Stimulated activated memory B cell treated with anti-CD40 and anti-IgM and Interleukin-4, amounts not matched to agents 10 μg/mL and 1 μg/mL and 100 μg/mL, for 72 hours (primary cell): ENCODE results near the gene MTHFD2.
A peak's percentile ranks its signal among the peaks of the same experiment; 100 is the strongest.

Experiments
- ATAC-seq: fragments of 150-1000 bp; cut with Tn5 transposase; 2 replicates; pipeline ENCODE4 v1.10.0; 2021
- H3K27ac Mint-ChIP-seq: one replicate; pipeline ENCODE4 v1.8.0; 2022; ENCODE audit warnings: mild to moderate bottlenecking, mixed read lengths
- H3K27me3 Mint-ChIP-seq: one replicate; pipeline ENCODE4 v1.8.0; 2022; ENCODE audit warnings: mixed read lengths
- H3K36me3 Mint-ChIP-seq: one replicate; pipeline ENCODE4 v1.8.0; 2022; ENCODE audit warnings: mixed read lengths
- H3K4me1 Mint-ChIP-seq: one replicate; pipeline ENCODE4 v1.8.0; 2022; ENCODE audit warnings: mixed read lengths
- H3K4me3 Mint-ChIP-seq: one replicate; pipeline ENCODE4 v1.8.0; 2022; ENCODE audit warnings: mild to moderate bottlenecking, moderate library complexity, mixed read lengths
- H3K9me3 Mint-ChIP-seq: one replicate; pipeline ENCODE4 v1.8.0; 2022; ENCODE audit warnings: mixed read lengths

The MTHFD2 gene

DNA sequence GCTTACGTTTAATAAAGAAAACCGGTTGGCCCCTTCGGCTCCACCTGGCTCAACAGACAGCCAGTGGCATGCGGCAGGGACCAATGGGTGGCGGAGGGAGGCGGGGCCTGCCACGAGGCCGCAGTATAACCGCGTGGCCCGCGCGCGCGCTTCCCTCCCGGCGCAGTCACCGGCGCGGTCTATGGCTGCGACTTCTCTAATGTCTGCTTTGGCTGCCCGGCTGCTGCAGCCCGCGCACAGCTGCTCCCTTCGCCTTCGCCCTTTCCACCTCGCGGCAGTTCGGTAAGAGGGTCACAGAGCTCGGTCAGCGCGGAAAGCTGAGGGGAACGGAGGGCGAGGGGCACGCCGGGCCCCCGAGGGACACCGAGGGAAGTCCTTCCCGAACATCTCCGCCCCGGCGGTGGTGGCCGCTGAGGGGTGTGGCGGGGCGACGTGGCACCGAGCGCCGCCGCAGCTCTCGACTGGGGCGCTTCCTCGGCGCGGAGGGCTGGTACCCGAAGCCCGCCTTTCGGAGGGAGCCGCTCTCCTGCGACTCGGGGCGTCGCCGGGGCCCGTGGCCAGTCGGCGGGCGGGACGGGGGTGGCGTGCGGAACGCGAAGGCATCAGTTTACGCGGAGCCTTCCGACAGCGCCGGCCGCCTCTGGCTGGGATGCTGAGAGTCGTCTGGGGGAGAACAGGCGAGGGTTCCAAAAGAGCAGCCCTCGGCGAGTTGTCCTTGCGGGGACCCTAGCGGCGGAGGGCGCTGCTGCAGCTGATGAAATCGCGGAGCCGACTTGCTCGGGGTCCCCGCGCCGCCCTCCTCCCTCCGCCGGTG lies at the start of gene MTHFD2:
Gene MTHFD2, plus strand, starts transcription at position 155 of the 814 bp plus-strand sequence. Its CDS starts 27 bp downstream, at position 182.
- Mint-ChIP-seq H3K27me3 (no peaks in the 10 kb centered on the region), H3K4me1 (peaks cover 40% of the 10 kb centered on the region), H3K27ac (peak within 1 kb of the TSS; percentile 98), H3K36me3 (peaks cover 13% of the 10 kb centered on the region), H3K4me3 (peak within 1 kb of the TSS; percentile 92), H3K9me3 (no peaks in the 10 kb centered on the region)
- peak; percentile 97 for ATAC-seq

DNA sequence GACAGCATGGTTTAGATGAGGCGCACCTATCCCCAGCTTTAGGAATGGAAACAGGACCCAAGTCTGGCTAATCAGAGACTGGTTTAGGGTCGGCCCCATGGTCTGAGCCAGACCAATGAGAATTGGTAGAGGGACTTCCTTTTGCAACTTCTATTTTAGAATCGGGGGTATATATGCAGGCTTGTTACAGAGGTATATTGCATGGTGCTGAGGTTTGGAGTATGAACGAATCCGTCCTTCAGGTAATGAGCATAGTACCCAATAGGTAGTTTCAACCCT lies 49.2 kb upstream of the MTHFD2 start:
- H3K36me3 Mint-ChIP-seq: peaks cover 9% of the 10 kb centered on the region
- ATAC-seq: no peak
- no peaks in the 10 kb centered on the region for H3K27me3 Mint-ChIP-seq
- peaks cover 19% of the 10 kb centered on the region for H3K4me1 Mint-ChIP-seq
- H3K27ac Mint-ChIP-seq: no peak overlapping the region
- no peak overlapping the region for H3K4me3 Mint-ChIP-seq
- no peaks in the 10 kb centered on the region for H3K9me3 Mint-ChIP-seq

DNA sequence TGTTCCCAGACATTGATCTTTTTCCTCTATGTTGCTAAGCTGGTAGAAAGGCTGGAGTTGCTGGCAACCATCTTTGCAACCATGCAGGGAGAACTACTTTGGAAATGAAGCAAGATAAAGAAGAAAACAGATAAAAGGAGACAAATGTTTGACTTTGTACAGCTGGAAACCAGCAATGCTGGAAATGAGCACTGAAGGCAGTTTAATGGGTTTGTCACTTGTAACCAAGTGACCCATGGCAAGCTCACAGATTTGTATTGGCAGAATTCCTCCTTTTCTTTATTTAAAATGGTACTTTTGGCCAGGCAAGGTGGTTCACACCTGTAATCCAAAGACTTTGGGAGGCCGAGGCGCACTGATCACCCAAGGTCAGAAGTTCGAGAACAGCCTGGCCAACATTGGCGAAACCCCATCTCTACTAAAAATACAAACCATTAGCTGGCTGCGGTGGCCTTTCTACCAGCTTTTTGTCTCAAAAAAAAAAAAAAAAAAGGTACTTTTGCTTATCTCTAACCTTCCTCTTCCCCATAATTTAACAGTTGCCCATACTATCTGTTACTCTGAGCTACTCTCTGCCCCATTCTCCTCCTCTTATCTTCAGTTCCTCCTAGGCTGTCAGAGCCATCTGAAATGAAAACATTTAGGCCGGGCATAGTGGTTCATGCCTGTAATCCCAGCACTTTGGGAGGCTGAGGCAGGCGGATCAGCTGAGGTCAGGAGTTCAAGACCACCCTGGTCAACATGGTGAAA lies 48.7 kb upstream of the MTHFD2 start:
- no peak for ATAC-seq
- Mint-ChIP-seq H3K27me3 (no peaks in the 10 kb centered on the region), H3K27ac (no peak overlapping the region), H3K4me3 (no peak overlapping the region), H3K4me1 (peaks cover 19% of the 10 kb centered on the region), H3K36me3 (peaks cover 9% of the 10 kb centered on the region), H3K9me3 (no peaks in the 10 kb centered on the region)

DNA sequence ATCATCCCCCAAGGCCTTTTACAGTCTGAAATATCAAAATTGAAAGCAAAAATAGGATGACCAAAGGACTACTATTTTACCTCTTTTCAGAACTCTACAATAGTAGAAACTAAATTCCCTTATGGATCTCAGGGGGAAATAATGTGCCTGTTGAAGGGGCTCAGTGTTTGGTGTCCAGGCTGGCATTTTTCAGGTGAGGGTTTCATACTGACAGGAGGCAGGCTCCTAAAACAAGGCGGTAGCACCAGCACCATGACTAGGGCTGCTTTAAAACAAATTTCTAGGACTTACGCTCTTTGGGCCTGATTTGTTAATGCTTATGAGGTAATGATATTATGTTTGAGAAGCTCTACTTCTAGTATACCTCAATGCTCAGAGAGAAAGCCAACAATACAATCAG lies 45.5 kb upstream of the MTHFD2 start:
- Mint-ChIP-seq H3K9me3 (no peaks in the 10 kb centered on the region), H3K36me3 (peaks cover 28% of the 10 kb centered on the region), H3K4me3 (no peak overlapping the region), H3K27me3 (no peaks in the 10 kb centered on the region), H3K27ac (peak overlapping the region; percentile 53), H3K4me1 (peaks cover 19% of the 10 kb centered on the region)
- ATAC-seq: no peak

DNA sequence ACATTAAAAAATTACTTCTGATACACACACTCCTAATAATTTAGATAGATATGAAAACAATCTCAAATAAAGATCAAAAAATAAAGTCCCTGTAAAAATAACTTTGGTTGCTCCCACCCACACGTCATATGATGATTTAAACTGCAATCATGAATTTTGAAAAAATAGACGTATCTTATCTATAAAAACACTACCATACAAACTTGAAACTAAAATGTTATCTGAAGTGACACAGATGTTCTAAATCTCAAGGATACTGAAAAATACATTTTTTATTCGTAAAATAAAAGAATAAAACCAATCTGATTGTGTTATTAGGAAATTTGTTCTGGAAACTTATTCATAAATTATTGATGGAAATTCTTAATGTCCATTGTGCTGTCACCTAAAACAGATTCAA lies 42.6 kb upstream of the MTHFD2 start:
- H3K9me3 Mint-ChIP-seq: no peaks in the 10 kb centered on the region
- H3K4me1 Mint-ChIP-seq: peaks cover 10% of the 10 kb centered on the region
- no peak overlapping the region for H3K27ac Mint-ChIP-seq
- no peak for ATAC-seq
- no peaks in the 10 kb centered on the region for H3K27me3 Mint-ChIP-seq
- no peak overlapping the region for H3K4me3 Mint-ChIP-seq
- peaks cover 40% of the 10 kb centered on the region for H3K36me3 Mint-ChIP-seq

DNA sequence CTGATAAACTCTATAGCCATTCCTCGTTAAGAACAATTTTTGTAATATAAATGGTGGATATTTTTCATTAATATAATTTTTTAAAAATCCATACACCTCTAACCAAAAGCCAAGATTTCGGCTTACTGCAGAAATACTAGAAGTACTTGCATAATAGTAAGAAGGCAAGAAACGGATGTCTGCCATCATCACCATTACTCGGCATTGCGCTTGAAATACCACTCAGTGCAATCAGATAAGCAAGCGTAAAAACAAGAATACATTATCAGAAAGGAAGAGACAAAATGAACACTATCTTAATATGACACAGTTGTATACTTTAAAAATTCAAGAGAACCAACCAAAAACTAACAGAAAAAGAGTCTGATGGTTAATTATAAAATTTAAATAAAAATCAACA lies 35.5 kb upstream of the MTHFD2 start:
- no peak for ATAC-seq
- H3K9me3 Mint-ChIP-seq: peaks cover 3% of the 10 kb centered on the region
- no peak overlapping the region for H3K27ac Mint-ChIP-seq
- peaks cover 16% of the 10 kb centered on the region for H3K4me1 Mint-ChIP-seq
- H3K4me3 Mint-ChIP-seq: no peak overlapping the region
- H3K36me3 Mint-ChIP-seq: peaks cover 64% of the 10 kb centered on the region
- H3K27me3 Mint-ChIP-seq: no peaks in the 10 kb centered on the region

DNA sequence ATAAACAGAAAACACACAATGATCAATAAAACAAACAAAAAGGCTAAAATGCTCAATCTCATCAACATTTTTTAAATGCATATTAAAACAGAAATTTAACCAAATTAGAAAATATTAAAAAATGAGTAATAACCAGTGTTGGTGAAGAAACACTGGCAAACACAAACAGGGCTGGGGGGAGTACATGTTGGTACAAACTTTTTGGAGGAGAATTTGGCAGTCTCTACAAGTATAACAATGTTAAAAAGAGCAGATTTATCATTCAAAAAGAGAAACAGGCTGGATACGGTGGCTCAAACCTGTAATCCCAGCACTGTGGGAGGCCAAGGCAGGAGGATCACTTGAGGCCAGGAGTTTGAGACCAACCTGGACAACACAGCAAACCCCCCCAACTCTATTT lies 33.7 kb upstream of the MTHFD2 start:
- Mint-ChIP-seq H3K4me3 (no peak overlapping the region), H3K9me3 (peaks cover 3% of the 10 kb centered on the region), H3K36me3 (peaks cover 62% of the 10 kb centered on the region), H3K27ac (no peak overlapping the region), H3K27me3 (no peaks in the 10 kb centered on the region), H3K4me1 (peaks cover 26% of the 10 kb centered on the region)
- no peak for ATAC-seq

DNA sequence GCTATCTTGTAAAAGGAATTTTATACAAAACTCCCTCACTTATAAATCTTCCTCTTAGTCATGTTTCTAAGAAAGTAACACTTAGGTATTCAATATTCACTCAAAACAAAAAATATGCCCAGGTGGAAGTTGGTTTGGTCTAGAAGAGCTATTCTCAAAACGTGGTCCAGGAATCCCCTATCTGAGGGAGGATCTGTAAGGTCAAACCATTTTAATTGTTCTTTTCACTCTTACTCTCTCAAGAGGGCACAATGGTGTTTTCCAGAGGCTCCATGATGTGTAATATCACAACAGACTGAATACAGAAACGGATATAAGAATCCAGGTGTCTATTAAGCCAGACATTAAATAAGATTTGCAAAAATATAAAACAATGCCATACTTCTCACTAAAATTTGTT lies 29.7 kb upstream of the MTHFD2 start:
- ATAC-seq: peak; percentile 89
- Mint-ChIP-seq H3K4me3 (no peak overlapping the region), H3K36me3 (peaks cover 60% of the 10 kb centered on the region), H3K9me3 (peaks cover 3% of the 10 kb centered on the region), H3K27me3 (no peaks in the 10 kb centered on the region), H3K27ac (peak overlapping the region; percentile 73), H3K4me1 (peaks cover 41% of the 10 kb centered on the region)

DNA sequence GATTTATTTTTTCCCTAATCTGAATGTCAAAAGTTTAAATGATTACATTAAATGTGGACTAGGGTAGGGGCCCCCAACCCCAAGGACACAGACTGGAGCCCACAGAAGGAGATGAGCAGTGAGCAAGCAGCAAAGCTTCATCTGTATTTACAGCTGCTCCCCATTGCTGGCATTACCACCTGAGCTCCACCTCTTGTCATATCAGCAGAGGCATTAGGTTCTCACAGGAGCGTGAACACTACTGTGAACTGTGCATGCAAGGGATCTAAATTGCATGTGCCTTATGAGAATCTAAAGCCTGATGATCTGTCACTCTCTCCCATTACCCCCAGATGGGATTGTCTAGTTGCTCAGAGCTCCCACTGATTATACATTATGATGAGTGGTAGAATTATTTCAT lies 23.5 kb upstream of the MTHFD2 start:
- no peak for ATAC-seq

DNA sequence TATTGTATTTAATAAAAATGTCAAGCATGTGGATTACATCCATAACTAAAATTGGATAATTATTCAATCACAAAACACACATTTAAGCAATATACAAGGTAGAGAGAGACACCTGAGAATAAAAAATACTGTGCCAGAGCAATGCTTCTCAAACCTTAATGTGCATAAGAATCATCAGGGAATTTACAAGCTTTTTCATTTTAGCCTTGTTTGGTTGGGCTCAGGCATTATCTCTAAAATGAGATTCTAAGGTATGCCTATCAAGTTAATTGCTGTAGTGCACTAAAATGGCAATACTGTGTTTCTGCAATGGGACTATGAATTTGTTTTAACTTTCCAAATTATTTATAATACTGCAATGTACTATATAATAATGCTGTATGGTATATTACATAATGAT lies 20.7 kb upstream of the MTHFD2 start:
- Mint-ChIP-seq H3K36me3 (peaks cover 34% of the 10 kb centered on the region), H3K27me3 (no peaks in the 10 kb centered on the region), H3K4me1 (peaks cover 56% of the 10 kb centered on the region), H3K9me3 (no peaks in the 10 kb centered on the region), H3K4me3 (peak overlapping the region; percentile 85), H3K27ac (peak overlapping the region; percentile 98)
- ATAC-seq: no peak

More for the DNA sequence above, 23.5 kb upstream of the MTHFD2 start:
- H3K9me3 Mint-ChIP-seq: no peaks in the 10 kb centered on the region
- H3K4me3 Mint-ChIP-seq: peak overlapping the region; percentile 83
- H3K4me1 Mint-ChIP-seq: peaks cover 54% of the 10 kb centered on the region
- peaks cover 51% of the 10 kb centered on the region for H3K36me3 Mint-ChIP-seq
- peak overlapping the region; percentile 98 for H3K27ac Mint-ChIP-seq
- H3K27me3 Mint-ChIP-seq: no peaks in the 10 kb centered on the region

DNA sequence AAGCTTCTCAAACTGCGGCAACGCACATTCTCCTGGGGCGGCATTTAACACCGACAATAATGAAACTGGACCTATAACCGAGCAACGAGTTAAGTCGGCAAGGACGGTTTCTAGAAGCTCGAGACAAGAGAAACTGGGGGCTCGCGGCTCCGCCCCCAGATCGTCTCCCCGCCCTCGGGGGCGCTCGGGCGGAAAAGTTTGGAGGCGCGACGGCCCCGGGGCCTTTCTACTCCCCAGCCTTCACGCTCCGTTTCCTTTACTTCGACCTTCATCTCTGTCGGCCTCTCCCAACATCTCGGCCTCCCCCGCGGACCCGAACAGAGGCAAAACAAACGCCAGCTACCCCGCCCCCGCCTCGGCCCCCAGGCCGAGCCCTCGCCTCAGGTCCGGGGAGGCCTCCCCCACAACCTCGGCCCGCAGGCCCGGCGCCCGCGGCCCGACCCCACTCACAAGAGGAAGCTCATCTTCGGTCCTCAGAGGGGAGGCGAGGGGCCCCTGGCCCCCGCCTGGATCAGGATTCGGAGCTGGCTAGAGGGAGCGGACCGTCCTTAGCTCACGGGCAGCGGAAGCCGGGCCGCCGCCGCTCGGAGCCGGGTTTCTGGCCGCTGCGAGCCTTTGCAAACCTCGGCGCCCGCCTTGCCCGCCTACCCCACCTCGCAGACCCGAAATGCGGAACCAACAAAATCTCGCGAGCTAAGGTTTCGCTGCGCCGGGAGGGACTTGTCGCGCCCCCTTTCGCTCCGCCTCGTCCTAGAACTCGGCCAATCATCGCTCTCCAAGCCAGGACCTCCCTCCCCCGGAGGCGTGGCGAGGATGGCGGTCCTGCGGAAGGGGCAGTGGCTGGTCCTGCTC lies 20.0 kb upstream of the MTHFD2 start, which contains the start of gene MOB1A:
Gene MOB1A, minus strand, starts transcription at position 669 of the 852 bp plus-strand sequence. Its CDS starts 205 bp downstream, at position 464.
- peak; percentile 94 for ATAC-seq
- peaks cover 29% of the 10 kb centered on the region for H3K36me3 Mint-ChIP-seq
- H3K9me3 Mint-ChIP-seq: no peaks in the 10 kb centered on the region
- peak within 1 kb of the TSS; percentile 98 for H3K27ac Mint-ChIP-seq
- peak within 1 kb of the TSS; percentile 85 for H3K4me3 Mint-ChIP-seq
- H3K27me3 Mint-ChIP-seq: no peaks in the 10 kb centered on the region
- H3K4me1 Mint-ChIP-seq: peaks cover 50% of the 10 kb centered on the region

DNA sequence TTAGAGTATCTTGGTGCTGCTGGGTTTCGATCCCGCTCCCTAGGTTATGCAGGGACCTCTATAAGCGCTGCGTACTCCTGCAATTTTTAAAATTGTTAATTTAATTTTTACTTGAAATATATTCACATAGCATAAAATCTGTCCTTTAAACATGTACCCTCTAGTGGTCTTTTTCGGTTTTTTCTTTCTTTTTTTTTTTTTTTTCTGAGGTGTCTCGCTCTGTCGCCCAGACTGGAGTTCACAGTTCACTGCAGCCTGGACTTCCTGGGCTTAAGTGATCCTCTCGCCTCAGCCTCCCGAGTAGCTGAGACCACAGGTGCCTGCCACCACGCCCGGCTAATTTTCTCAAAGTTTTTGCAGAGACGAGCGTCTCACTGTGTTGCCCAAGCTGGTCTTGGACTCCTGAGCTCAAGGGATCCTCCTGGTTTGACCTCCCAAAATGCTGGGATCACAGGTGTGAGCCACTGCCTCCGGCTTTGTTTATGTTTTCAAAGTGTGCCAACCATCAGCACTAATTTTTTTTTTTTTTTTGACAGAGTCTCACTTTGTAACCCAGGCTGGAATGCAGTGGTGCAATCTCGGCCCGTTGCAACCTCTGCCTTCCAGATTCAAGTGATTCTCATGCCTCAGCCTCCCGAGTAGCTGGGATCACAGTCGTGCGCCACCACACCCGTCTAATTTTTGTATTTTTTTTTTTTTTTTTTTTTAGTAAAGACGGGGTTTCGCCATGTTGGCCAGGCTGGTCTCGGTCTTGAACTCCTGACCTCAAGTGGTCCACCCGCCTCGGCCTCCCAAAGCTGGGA lies 19.2 kb upstream of the MTHFD2 start:
- peaks cover 55% of the 10 kb centered on the region for H3K4me1 Mint-ChIP-seq
- H3K27me3 Mint-ChIP-seq: no peaks in the 10 kb centered on the region
- peak; percentile 18 for ATAC-seq
- H3K27ac Mint-ChIP-seq: peak overlapping the region; percentile 98
- no peaks in the 10 kb centered on the region for H3K9me3 Mint-ChIP-seq
- H3K36me3 Mint-ChIP-seq: peaks cover 28% of the 10 kb centered on the region
- peak overlapping the region; percentile 85 for H3K4me3 Mint-ChIP-seq

DNA sequence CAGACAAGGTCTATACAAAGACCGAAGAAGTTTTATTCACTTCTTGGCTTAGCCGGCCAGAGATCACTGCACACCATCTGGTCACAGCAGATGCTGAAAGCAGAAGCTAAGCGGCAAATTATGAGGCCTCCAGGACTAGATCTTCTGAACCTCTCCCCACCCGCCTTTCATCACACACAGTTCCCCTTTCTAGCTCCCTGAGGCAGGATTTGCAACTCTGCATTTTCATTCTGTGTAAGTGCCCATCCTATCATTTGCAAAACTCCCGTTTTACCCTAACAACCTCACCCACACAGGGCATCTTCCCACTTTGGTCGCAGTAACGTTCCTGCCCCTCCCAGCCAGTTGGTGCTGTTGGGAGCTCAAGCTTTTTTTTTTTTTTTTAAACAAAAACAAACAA lies 16.7 kb upstream of the MTHFD2 start:
- ATAC-seq: peak; percentile 69
- H3K4me3 Mint-ChIP-seq: peak overlapping the region; percentile 65
- H3K27ac Mint-ChIP-seq: peak overlapping the region; percentile 99

DNA sequence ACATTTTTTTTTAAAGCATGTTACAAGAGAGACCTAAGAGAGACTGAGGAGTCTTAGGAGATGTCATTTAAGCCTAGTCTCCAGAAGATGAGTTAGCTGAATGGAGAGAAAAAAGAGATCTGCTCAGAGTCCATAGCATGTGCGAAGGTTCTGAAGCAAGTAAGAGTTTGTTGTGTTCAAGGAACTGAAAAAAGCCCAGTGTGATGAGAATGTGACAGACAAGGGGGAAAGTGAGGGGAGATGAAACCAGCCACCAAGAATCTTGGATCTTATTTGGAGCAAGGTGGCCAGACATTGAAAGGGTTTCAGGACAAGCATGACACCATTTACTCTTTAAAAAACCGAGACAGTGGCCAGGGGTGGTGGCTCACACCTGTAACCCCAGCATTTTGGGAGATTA lies 14.5 kb upstream of the MTHFD2 start:
- H3K27me3 Mint-ChIP-seq: no peaks in the 10 kb centered on the region
- H3K4me1 Mint-ChIP-seq: peaks cover 61% of the 10 kb centered on the region
- no peak for ATAC-seq
- no peaks in the 10 kb centered on the region for H3K9me3 Mint-ChIP-seq
- no peaks in the 10 kb centered on the region for H3K36me3 Mint-ChIP-seq
- H3K4me3 Mint-ChIP-seq: no peak overlapping the region
- peak overlapping the region; percentile 99 for H3K27ac Mint-ChIP-seq

More for the DNA sequence above, 16.7 kb upstream of the MTHFD2 start:
- Mint-ChIP-seq H3K4me1 (peaks cover 56% of the 10 kb centered on the region), H3K9me3 (no peaks in the 10 kb centered on the region), H3K36me3 (peaks cover 7% of the 10 kb centered on the region), H3K27me3 (no peaks in the 10 kb centered on the region)
